ENCODE measurements around the gene ALX1.

DNA sequence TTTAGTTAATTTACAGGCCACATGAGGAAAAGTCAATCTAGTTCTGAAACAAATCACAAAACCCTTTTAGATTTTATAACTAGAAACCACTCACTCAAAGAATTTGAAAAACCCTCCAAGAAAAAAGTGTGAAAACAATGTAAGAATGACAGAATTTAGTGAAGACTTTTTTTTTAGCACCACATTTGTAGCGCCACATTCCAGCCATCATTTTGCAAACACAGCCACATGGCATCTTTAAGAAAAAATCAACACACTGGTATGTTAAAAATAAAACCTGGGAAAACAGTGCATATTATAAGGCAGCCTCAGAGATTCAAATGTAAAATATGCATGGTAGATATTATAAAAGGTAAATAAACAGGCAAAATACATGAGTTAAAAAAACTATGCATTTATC, 22.3 kb upstream of the ALX1 start:
- TF ChIP-seq, protein P1, sequence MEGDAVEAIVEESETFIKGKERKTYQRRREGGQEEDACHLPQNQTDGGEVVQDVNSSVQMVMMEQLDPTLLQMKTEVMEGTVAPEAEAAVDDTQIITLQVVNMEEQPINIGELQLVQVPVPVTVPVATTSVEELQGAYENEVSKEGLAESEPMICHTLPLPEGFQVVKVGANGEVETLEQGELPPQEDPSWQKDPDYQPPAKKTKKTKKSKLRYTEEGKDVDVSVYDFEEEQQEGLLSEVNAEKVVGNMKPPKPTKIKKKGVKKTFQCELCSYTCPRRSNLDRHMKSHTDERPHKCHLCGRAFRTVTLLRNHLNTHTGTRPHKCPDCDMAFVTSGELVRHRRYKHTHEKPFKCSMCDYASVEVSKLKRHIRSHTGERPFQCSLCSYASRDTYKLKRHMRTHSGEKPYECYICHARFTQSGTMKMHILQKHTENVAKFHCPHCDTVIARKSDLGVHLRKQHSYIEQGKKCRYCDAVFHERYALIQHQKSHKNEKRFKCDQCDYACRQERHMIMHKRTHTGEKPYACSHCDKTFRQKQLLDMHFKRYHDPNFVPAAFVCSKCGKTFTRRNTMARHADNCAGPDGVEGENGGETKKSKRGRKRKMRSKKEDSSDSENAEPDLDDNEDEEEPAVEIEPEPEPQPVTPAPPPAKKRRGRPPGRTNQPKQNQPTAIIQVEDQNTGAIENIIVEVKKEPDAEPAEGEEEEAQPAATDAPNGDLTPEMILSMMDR (conservative IDR thresholded peaks at IDR 0.05; ENCODE audit: low read depth, low read length), result no peak
- no peak for TF ChIP-seq SMC3 (IDR thresholded peaks at IDR 0.05; ENCODE audit: low read depth, low read length)
- no peak for TF ChIP-seq POLR2A (IDR thresholded peaks at IDR 0.05; ENCODE audit: low read depth, low read length)
- no peak for TF ChIP-seq BHLHE40 (IDR thresholded peaks at IDR 0.05; ENCODE audit: low read depth, low read length)
- no peak for TF ChIP-seq FOS (IDR thresholded peaks at IDR 0.05; ENCODE audit: low read depth, low read length)
- no peak for TF ChIP-seq MAZ (IDR thresholded peaks at IDR 0.05; ENCODE audit: borderline replicate concordance, low read depth, low read length)
